ENCODE measurements around the gene ZNF407.

DNA sequence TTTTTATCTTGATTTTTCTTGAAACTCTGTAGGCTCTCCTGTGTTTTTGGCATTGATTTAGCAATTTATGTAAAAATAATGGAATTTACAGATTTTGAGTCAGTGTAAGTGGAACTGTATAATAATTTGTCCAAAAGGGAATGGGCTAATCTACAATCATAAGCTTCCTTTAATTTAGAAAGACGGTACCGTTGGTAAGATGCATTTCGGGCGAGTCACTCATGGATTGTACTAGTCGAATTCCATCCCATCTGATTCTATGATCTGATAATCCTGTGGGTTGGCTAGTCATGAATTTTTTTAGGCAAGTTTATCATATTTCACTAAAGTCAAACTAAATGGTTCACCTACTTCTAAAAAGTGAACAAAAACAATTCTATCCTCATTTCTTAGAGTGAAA is 133.4 kb downstream of the ZNF407 start:
- TF ChIP-seq POLR2A (IDR thresholded peaks at IDR 0.05), result no peak
- TF ChIP-seq, protein P1, sequence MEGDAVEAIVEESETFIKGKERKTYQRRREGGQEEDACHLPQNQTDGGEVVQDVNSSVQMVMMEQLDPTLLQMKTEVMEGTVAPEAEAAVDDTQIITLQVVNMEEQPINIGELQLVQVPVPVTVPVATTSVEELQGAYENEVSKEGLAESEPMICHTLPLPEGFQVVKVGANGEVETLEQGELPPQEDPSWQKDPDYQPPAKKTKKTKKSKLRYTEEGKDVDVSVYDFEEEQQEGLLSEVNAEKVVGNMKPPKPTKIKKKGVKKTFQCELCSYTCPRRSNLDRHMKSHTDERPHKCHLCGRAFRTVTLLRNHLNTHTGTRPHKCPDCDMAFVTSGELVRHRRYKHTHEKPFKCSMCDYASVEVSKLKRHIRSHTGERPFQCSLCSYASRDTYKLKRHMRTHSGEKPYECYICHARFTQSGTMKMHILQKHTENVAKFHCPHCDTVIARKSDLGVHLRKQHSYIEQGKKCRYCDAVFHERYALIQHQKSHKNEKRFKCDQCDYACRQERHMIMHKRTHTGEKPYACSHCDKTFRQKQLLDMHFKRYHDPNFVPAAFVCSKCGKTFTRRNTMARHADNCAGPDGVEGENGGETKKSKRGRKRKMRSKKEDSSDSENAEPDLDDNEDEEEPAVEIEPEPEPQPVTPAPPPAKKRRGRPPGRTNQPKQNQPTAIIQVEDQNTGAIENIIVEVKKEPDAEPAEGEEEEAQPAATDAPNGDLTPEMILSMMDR (IDR thresholded peaks at IDR 0.05 in 8 of 11, conservative IDR thresholded peaks at IDR 0.05 in 3 of 11), result no peak
